Lower lobe of right lung (tissue), 2 donors: ENCODE results near the gene ARL4C. TPM values are rescaled to one million over a fixed set of nuclear protein-coding genes. Genes with fewer than 3 reads are reported as not detected.
A peak's percentile ranks its signal among the peaks of the same experiment; 100 is the strongest.
"Not testable (repeated sequence)": the region's sequence is repeated elsewhere in the genome, so short reads cannot be mapped to it uniquely, and the experiment has no call there.

ENCODE experiments used
- ATAC-seq, 2 donors: fragments of 200-7000 bp; cut with Tn5 transposase; one replicate each; pipeline ENCODE4 v1.9.1; 2020 to 2022; ENCODE audit warnings: mild to moderate bottlenecking in 2 of 2, moderate library complexity in 2 of 2
- DNase-seq: peaks from one replicate; pipeline ENCODE4 v3.0.0-alpha.2; 2020
- H3K27ac ChIP-seq: fragments of 200-600 bp; one replicate; pipeline ENCODE4 v1.8.0; 2022
- H3K27me3 ChIP-seq: fragments of 200-600 bp; one replicate; pipeline ENCODE4 v1.8.0; 2022; ENCODE audit warnings: low read depth
- H3K36me3 ChIP-seq: fragments of 200-600 bp; one replicate; pipeline ENCODE4 v1.8.0; 2022; ENCODE audit warnings: mild to moderate bottlenecking
- H3K4me1 ChIP-seq: fragments of 200-600 bp; one replicate; pipeline ENCODE4 v1.8.0; 2022
- H3K4me3 ChIP-seq: fragments of 200-600 bp; one replicate; pipeline ENCODE4 v1.8.0; 2022; ENCODE audit warnings: mild to moderate bottlenecking
- H3K9me3 ChIP-seq: fragments of 200-600 bp; one replicate; pipeline ENCODE4 v1.8.0; 2022
- intact Hi-C: fragments of 100-400 bp; cut with DNase I; formaldehyde crosslinking; loops from one replicate; pipeline ENCODE4 v1.11.0; 2022
- total RNA-seq: library from RNA; stranded (reverse); fragmentation: NEBNext Ultra II Directional; extraction: Animal tissue kit (Norgen Biotek cat#: 25700); gene quantifications from one replicate; pipeline ENCODE4 v1.2.1, GENCODE V29; 2021
- TF ChIP-seq, protein P1 (sequence below): fragments of 200-600 bp; IDR thresholded peaks from one replicate; pipeline ENCODE4 v1.8.0; 2022; ENCODE audit warnings: antibody characterized with exemption, mild to moderate bottlenecking
- donor health status: DM: no; HTN: yes; CAD: no; lungs with severe emphysema.

Gene ARL4C
- total RNA-seq, 1 donor from 2014 or later = 13.4 TPM

DNA sequence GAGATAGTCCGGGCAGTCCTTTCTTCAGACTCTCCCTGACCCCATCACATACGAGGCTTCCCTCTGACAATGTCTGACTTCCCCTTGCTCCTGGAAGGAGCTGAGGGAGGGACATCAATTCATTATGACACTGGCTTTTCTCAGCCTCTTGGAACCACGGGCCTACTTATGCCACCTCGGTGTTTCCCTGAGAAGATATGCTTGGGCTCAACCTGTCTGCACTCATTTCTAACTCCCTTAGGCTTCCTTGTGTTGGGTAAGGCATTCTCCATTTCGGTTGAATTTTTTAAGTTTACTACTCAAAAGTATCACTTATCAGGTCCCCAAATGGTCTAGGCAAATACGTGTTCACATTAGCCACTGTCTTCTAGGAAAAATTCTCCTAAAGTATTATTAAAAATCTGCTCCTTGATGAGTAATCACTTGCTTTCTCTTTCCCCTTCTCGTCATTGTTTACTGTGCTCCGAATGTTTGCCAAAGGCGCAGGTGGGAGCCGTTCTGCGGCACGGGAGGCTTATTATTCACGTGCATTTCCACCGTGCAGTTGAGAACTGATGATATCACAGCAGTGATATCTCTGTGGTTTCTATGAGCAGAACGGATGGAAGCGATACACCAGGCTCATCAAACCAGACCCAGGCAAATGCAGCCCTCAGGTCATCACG lies 33.1 kb downstream of the ARL4C start:
- DNase-seq (no peak), ATAC-seq (peak; percentile 55 to 86)
- H3K9me3 ChIP-seq = no peaks in the 10 kb centered on the region
- peaks cover 6% of the 10 kb centered on the region for H3K4me1 ChIP-seq
- no peak overlapping the region for H3K27ac ChIP-seq
- no peaks in the 10 kb centered on the region for H3K27me3 ChIP-seq
- H3K36me3 ChIP-seq = no peaks in the 10 kb centered on the region
- TF ChIP-seq, protein P1, sequence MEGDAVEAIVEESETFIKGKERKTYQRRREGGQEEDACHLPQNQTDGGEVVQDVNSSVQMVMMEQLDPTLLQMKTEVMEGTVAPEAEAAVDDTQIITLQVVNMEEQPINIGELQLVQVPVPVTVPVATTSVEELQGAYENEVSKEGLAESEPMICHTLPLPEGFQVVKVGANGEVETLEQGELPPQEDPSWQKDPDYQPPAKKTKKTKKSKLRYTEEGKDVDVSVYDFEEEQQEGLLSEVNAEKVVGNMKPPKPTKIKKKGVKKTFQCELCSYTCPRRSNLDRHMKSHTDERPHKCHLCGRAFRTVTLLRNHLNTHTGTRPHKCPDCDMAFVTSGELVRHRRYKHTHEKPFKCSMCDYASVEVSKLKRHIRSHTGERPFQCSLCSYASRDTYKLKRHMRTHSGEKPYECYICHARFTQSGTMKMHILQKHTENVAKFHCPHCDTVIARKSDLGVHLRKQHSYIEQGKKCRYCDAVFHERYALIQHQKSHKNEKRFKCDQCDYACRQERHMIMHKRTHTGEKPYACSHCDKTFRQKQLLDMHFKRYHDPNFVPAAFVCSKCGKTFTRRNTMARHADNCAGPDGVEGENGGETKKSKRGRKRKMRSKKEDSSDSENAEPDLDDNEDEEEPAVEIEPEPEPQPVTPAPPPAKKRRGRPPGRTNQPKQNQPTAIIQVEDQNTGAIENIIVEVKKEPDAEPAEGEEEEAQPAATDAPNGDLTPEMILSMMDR = no peak
- H3K4me3 ChIP-seq = no peak overlapping the region
- intact Hi-C loops = no loop called here

DNA sequence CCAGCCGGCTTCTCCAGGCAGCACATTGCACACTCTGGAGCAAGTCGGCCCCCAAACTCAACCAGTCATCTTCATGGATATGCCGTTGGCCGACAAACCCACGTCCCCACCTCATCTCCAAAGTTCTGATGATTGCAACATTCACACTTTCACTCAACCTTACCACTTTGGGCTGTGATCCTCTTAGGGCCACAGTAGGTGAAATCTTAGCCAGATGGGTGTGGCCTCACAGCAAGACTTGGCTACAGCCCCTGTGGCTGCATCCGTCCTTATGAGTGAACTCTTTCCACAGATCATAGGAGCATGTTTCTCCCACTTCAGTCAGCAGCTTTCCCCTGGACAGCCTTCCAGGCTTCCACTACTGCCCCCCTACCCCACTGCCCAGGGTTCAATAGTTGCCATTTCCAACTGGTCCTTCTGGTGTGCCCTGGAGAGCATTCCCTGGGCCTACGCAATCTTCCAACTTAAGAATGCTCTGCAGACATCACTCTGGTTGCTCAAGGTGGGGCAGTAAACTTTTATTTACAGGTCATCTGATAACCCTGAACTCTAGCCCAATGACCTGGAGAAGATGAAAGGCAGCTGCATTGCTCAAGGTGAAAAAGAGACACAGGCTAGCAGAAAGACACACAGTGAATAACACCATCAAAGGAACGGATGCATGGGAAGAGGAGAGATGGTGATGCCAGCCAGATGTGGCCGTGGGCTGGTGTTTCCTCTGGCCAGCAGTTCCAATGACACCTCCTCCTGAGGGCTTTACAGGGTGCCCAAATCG lies 34.5 kb downstream of the ARL4C start:
- intact Hi-C loops = no loop called here
- DNase-seq (no peak), ATAC-seq (no peak)

DNA sequence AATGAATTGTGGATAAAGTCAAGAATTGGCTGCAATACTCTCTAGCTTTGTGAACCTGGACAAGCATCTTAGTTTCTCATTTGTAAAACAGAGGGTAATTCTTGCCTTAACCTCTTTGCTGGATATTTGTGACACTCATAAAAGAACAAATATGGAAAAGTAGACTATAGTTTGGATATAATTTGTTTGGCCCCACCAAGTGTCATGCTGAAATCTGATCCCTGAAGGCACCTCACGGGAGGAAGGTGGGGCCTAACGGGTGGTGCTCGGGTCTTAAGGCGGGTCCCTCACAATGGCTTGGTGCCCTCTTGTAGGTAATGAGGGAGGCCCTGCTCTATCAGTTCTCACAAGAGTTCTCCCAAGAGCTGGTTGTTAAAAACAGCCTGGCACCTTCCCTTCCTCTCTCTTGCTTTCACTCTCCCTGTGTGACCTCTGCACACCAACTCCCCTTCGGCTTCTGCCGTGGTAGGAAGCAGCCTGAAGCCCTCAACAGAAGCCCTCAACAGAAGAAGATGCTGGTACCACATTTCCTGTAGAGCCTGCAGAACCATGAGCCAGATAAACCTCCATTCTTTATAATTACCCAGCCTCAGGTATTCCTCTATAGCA lies 37.4 kb downstream of the ARL4C start:
- TF ChIP-seq, protein P1 = no peak
- Histone ChIP-seq H3K27ac (no peak overlapping the region), H3K9me3 (no peaks in the 10 kb centered on the region), H3K36me3 (no peaks in the 10 kb centered on the region), H3K4me3 (no peak overlapping the region), H3K27me3 (no peaks in the 10 kb centered on the region), H3K4me1 (peaks cover 6% of the 10 kb centered on the region)
- intact Hi-C loops = no loop called here
- no peak for ATAC-seq
- no peak for DNase-seq

More for the DNA sequence above, 34.5 kb downstream of the ARL4C start:
- TF ChIP-seq, protein P1 = no peak
- H3K36me3 ChIP-seq = no peaks in the 10 kb centered on the region
- H3K27me3 ChIP-seq = no peaks in the 10 kb centered on the region
- no peaks in the 10 kb centered on the region for H3K9me3 ChIP-seq
- no peak overlapping the region for H3K27ac ChIP-seq
- no peak overlapping the region for H3K4me3 ChIP-seq
- H3K4me1 ChIP-seq = peaks cover 6% of the 10 kb centered on the region

DNA sequence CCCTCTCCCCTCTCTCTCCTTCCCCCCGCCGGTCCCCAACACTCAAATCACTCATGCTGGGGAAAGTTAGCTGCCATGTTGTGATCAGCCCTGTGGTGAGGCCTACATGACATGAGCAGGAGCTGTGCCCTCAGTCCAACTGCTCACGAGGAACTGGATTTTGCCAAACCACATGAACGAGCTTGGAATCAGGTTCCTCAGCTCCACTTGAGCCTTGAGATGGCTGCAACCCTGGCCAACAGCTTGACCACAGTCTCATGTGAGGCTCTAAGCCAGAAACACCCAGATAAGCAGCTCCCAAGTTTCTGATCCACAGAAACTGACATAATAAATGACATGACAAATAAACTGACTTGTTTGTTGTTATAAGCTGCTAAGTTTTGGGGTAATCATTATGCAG lies 38.4 kb downstream of the ARL4C start:
- TF ChIP-seq, protein P1 = no peak
- Histone ChIP-seq H3K36me3 (no peaks in the 10 kb centered on the region), H3K27ac (no peak overlapping the region), H3K9me3 (no peaks in the 10 kb centered on the region), H3K4me3 (no peak overlapping the region), H3K27me3 (no peaks in the 10 kb centered on the region), H3K4me1 (peaks cover 3% of the 10 kb centered on the region)
- no peak for ATAC-seq
- DNase-seq = no peak
- intact Hi-C loops = no loop called here

DNA sequence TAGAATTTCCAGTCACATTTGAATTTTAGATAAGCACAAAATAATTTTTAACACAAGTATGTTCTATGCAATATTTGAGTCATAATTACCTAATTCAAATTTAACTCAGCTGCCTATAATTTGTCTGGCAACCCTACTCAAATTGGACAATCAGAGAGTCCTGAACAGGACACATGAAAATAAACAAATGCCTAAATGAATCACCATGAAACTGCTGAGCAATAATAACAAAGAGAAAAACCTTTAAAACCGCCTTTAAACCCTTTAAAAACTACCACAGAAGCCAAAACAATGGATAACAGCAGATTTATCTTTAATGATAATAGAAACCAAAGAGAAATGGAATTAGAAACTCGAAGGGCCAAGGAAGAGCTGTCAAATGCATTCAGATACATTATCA lies 39.5 kb downstream of the ARL4C start:
- TF ChIP-seq, protein P1 = no peak
- no peaks in the 10 kb centered on the region for H3K4me1 ChIP-seq
- H3K4me3 ChIP-seq = no peak overlapping the region
- ATAC-seq = no peak
- H3K36me3 ChIP-seq = no peaks in the 10 kb centered on the region
- no peaks in the 10 kb centered on the region for H3K27me3 ChIP-seq
- H3K9me3 ChIP-seq = no peaks in the 10 kb centered on the region
- DNase-seq = no peak
- H3K27ac ChIP-seq = no peak overlapping the region
- intact Hi-C loops = no loop called here

DNA sequence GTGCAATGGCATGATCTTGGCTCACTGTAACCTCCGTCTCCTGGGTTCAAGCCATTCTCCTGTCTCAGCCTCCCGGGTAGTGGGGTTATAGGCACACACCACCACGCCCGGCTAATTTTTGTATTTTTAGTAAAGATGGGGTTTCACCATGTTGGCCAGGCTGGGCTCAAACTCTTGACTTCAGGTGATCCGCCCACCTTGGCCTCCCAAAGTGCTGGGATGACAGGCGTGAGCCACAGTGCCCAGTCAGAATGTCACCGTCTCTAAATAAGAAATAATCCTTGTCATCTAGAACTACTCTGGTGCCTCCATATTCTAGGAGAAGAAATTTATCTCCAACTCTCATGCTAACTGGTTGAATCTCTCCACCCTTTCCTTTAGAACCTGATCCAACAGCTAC lies 41.6 kb downstream of the ARL4C start:
- H3K27me3 ChIP-seq, H3K9me3 ChIP-seq, H3K4me1 ChIP-seq, intact Hi-C loops, H3K27ac ChIP-seq, H3K36me3 ChIP-seq, H3K4me3 ChIP-seq, ATAC-seq, DNase-seq: not testable (repeated sequence)
